Motor neuron (in vitro differentiated cells): ENCODE measurements around the gene TULP1. TPM values are rescaled to one million over a fixed set of nuclear protein-coding genes. Genes with fewer than 3 reads are reported as not detected.
A peak's percentile ranks its signal among the peaks of the same experiment; 100 is the strongest.
"Not testable (repeated sequence)": the region's sequence is repeated elsewhere in the genome, so short reads cannot be mapped to it uniquely, and the experiment has no call there.

Source experiments
- ATAC-seq, 8 experiments: fragments of 200-7000 bp; cut with Tn5 transposase; replicated peaks in 6 of 8; 2 replicates each; pipeline ENCODE4 v1.8.0; 2021; ENCODE audit warnings: mild to moderate bottlenecking in 8 of 8, moderate library complexity in 8 of 8
- H3K27ac ChIP-seq, 2 donors: fragments of 250-450 bp; sonication (Bioruptor Pico); 2 replicates each; pipeline ENCODE4 v1.9.0; 2021; ENCODE audit warnings: antibody characterized with exemption in 2 of 2, mild to moderate bottlenecking in 2 of 2, moderate library complexity in 1 of 2
- H3K4me1 ChIP-seq, 2 donors: fragments of 250-450 bp; sonication (Bioruptor Pico); replicated peaks in 1 of 2; 2 replicates each; pipeline ENCODE4 v1.6.1; 2021; ENCODE audit warnings: antibody characterized with exemption in 2 of 2, mild to moderate bottlenecking in 2 of 2, moderate library complexity in 1 of 2
- H3K4me3 ChIP-seq, 5 donors: fragments of 250-450 bp; sonication (Bioruptor Pico); 2 replicates each; pipeline ENCODE4 v1.9.0; 2021; ENCODE audit warnings: antibody characterized with exemption in 5 of 5, mild to moderate bottlenecking in 5 of 5, moderate library complexity in 4 of 5
- WGBS, 10 experiments: fragments of 450-650 bp; shearing (Covaris generic); methylation state at CpG; one replicate each; pipeline ENCODE4 v1.0.0; 2022; 5-methylcytosine and 5-hydroxymethylcytosine counted together
- in situ Hi-C, 9 experiments: fragments of 400-800 bp; cut with MboI; loops; one replicate each; pipeline ENCODE4 v1.15.0; 2021; ENCODE audit warnings: low sequenced_read_pairs in 9 of 9, low pct_unique_long_range_greater_than_20kb in 2 of 9; ENCODE audit not compliant: unreplicated experiment in 9 of 9
- total RNA-seq, 8 experiments: library from RNA; unstranded; fragments of 300-600 nt; gene quantifications; 2 replicates each; pipeline versions ENCODE4 v1.2.3 to v1.2.4, GENCODE V29; 2022

The TULP1 gene
- total RNA-seq, 8 experiments from 2014 or later = 0.20 to 1.2 (median 0.38) TPM; not detected in 2

DNA sequence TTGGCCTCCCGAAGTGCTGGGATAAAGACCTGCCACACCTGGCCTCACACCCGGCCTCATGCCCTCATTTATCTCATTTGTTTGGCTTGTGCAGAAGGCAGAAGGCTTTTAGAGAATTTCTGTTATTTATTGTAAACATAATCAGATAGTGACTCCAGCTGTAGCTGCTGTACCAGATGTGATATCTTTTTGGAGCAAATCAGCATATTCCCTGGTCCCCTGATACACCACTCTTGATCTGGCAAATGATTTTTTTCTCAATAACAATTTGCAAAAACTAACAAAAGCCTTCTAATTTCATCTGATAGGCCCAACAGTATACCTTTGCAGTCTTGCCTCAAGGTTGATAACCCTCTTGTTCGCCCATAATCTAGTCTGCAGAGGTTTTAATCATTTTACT is 26.5 kb upstream of the TULP1 start:
- no peak for ATAC-seq
- no peak overlapping the region for H3K4me3 ChIP-seq
- 18 to 100% (median 66%) methylated on average over 1 to 3 of the region's 3 CpGs; no CpG with 5 or more reads in 3 of the 10 experiments for WGBS, 10 experiments
- peaks cover 0 to 3% of the 10 kb centered on the region in 2 donors for H3K4me1 ChIP-seq
- in situ Hi-C loops = no loop called here
- H3K27ac ChIP-seq = no peak overlapping the region

DNA sequence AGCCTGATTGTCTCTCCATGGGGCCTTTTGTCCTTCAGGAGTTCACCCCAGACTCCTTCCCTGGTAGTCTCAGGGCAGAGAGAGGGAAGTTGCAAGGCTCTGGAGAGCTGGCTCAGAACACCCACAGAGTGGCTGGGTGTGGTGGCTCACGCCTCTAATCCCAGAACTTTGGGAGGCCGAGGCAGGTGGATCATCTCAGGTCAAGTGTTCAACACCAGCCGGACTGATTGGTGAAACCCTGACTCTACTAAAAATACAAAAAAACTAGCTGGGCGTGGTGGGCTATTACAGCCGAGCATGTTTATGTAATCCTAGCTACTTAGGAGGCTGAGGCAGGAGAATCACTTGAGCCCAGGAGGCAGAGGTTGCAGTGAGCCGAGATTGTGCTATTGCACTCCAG is 23.2 kb upstream of the TULP1 start:
- H3K4me3 ChIP-seq, H3K4me1 ChIP-seq, H3K27ac ChIP-seq, in situ Hi-C loops, ATAC-seq: not testable (repeated sequence)
- WGBS, 10 experiments = 45 to 100% (median 86%) methylated on average over 1 to 6 of the region's 6 CpGs; no CpG with 5 or more reads in 3 of the 10 experiments

DNA sequence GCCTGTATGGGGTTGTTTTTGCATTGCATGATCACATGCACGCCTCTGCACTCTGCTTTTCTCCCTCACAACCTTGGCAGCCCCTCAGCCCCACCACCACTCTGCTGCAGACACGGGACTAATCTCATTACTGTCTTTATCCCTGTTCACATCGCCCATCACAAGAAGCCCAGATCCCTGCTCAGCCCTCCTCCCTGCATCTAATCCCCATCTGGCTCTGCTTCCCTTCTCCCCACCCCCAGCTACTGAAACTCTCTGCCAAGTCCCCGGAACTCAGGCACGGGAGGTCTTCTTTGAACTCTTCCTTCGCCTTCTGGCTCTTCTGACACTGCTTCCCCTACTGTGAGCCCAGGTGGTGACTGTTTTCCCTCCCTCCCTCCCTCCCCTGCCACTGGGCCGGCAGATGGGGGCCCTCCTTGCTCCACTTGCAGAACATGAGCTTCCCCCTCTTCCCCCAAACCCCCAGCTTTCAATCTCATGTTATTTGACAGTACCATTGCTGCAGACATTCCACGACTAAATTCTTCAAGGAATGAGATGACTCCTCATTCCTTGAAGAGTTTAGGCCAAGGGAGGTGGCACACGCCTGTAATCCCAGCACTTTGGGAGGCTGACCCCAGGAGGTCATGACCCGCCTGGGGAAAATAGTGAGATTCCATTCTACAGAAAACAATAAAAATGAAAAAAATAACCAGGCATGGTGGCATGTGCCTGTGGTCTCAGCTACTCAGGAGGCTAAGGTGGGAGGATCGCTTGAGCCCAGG is 21.9 kb upstream of the TULP1 start:
- ATAC-seq = peak in 6 of 8 experiments; percentile 46 to 86 (median 63)
- Histone ChIP-seq H3K4me1 (peaks cover 0 to 7% of the 10 kb centered on the region in 2 donors), H3K4me3 (no peak overlapping the region), H3K27ac (no peak overlapping the region)
- in situ Hi-C loops = no loop called here
- 20 to 100% (median 70%) methylated on average over 1 to 5 of the region's 11 CpGs; no CpG with 5 or more reads in 2 of the 10 experiments for WGBS, 10 experiments

DNA sequence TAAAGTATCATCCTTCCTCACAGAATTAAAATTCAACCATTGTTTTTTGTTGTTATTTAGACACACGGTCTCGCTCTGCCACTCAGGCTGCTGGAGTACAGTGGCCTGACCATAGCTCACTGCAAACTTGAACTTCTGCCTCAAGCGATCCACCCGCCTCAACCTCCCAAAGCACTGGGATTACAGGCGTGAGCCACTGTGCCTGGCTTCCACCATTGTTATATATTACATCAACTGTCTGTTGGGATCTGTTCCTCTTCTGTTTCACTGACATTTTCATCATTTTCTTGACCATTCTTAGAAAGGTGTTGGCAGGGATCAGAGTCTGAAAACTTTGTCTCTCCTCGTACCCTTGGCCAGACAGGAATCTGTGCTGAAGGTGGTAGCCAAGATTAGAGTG is 21.3 kb upstream of the TULP1 start:
- WGBS, 10 experiments = 55 to 100% (median 80%) methylated on average over 1 to 6 of the region's 6 CpGs; no CpG with 5 or more reads in 2 of the 10 experiments
- in situ Hi-C loops = no loop called here
- Histone ChIP-seq H3K4me1 (peaks cover 0 to 7% of the 10 kb centered on the region in 2 donors), H3K27ac (no peak overlapping the region), H3K4me3 (no peak overlapping the region)
- ATAC-seq = no peak

DNA sequence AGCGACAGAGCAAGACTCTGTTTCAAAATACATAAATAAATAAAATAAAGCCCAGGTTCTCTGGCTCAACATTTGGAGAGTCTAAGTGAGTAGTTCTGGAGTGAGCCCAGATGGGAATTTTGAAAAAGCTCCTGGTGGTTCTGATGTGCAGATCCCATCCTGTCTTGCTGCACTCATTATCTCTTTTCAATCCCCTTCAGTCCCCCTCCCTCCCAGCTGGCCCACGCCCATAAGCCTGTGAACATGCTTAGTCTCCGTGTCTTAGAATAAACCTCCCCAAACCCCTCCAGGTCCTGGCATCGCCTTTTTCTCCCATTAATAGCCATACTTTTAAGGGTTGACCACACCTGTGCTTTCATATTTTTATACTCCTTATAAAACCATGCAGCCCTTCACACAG is 19.4 kb upstream of the TULP1 start:
- H3K27ac ChIP-seq = no peak overlapping the region
- in situ Hi-C loops = no loop called here
- no peak for ATAC-seq
- WGBS, 10 experiments = 30 to 100% (median 70%) methylated on average over 1 to 4 of the region's 4 CpGs; no CpG with 5 or more reads in 4 of the 10 experiments
- H3K4me1 ChIP-seq = peaks cover 0 to 7% of the 10 kb centered on the region in 2 donors
- no peak overlapping the region for H3K4me3 ChIP-seq

DNA sequence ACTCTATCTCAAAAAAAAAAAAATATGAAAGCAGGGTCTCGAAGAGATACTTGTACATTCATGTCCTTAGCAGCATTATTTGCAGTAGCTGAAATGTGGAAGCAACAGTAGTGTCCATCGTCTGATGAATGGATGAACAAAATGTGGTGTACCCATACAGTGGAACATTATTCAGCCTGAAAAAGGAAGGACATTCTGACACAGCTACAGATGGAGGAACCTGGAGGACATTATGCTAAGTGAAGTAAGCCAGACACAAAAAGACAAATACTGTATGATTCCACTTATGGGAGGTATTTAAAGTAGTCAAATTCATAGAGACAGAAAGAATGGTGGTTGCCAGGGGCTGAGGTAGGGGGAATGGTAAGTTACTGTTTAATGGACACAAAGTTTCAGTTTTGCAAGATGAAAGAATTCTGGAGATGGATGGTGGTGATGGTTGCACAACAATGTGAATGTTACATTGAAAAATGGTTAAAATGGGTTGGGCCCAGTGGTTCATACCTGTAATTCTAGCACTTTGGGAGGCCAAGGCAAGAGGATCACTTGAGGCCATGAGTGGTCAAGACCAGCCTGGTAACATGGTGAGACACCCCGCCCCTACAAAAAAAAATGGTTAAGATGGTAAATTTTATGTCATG is 11.8 kb upstream of the TULP1 start:
- H3K4me1 ChIP-seq = no peaks in the 10 kb centered on the region
- H3K27ac ChIP-seq = no peak overlapping the region
- no peak overlapping the region for H3K4me3 ChIP-seq
- 20 to 100% (median 80%) methylated on average over 1 to 3 of the region's 3 CpGs; no CpG with 5 or more reads in 1 of the 10 experiments for WGBS, 10 experiments
- ATAC-seq = no peak
- in situ Hi-C loops = loop anchor here in 2 of 9 experiments (10.0 kb wide), 1 partner anchor 210 kb away; the partner anchor contains the start of gene ARMC12 (in 2 of the 2)

DNA sequence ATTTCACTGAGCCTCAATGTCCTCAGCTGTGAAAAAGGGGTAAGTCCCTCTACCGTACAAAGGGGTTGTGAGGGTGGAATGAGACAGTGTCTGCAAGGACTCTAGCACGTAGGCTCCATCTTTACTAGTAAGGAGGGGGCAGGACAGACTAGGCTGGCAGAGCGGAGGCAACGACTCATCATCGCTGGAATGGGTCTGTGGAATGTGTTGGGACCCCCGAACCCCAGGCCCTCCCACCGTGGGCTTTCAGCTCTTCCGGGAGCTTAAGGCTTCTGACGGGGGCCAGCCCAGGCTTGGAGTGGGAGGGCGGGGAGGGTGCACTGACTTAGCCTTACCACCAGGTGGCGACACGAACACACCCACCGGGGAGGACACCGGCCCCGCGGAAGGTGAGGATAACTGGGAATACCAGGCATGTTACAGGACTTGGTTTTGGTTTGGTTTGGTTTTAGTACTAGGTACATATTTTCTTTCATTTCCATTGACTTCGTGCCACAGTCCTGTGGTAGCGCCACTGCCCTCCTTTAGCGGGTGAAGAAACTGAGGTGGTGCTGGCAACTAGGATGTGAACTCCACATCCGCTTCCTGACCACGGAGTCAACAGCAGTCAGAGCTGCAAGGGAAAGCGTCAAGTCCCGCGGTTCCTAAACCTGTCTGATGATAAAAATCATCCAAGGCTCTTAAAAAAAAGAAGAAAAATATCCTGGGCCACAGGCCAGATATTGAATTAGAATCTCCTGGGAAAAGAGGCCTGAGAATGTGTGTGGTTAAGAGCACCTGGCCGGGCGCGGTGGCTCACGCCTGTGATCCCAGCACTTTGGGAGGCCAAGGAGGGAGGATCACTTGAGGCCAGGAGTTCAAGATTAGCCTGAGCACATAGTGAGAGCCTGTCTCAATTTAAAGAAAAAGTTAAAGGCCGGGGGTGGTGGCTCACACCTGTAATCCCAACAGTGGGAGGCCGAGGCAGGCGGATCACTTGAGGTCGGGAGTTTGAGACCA is 10.3 kb upstream of the TULP1 start:
- no peak overlapping the region for H3K27ac ChIP-seq
- in situ Hi-C loops = loop anchor here in 2 of 9 experiments (10.0 kb wide), 1 partner anchor 212 kb away; the partner anchor contains the start of gene ARMC12 (in 2 of the 2)
- 32 to 96% (median 61%) methylated on average over 4 to 22 of the region's 32 CpGs; no CpG with 5 or more reads in 2 of the 10 experiments for WGBS, 10 experiments
- H3K4me1 ChIP-seq = no peaks in the 10 kb centered on the region
- ATAC-seq = peak; percentile 75 to 98 (median 84)
- H3K4me3 ChIP-seq = no peak overlapping the region

DNA sequence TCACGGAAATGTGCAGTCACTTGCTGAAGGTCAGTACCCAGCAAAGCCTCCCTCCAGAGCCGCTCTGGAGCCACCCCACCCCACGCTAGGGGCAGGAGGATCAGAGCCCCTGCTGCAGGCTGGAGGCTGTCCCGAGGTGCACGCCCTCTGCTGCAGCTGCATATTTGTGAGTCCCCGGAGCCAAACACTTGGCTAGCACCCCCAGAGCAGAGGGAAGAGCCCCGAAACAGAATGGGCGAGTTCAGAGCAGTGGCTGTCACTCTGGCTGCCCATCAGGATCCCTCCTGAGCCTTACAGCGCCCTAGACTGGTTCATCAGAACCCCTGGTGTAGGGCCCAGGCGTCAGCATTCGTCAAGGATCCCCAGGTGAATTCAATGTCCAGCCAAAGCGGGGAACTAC is 9.5 kb upstream of the TULP1 start:
- ATAC-seq = peak in 1 of 8 experiments; percentile 36
- in situ Hi-C loops = loop anchor here in 2 of 9 experiments (10.0 kb wide), 1 partner anchor 213 kb away; the partner anchor contains the start of gene ARMC12 (in 2 of the 2)
- Histone ChIP-seq H3K27ac (no peak overlapping the region), H3K4me3 (no peak overlapping the region), H3K4me1 (no peaks in the 10 kb centered on the region)
- WGBS, 10 experiments = 20 to 100% (median 83%) methylated on average over 1 to 8 of the region's 12 CpGs; no CpG with 5 or more reads in 5 of the 10 experiments

DNA sequence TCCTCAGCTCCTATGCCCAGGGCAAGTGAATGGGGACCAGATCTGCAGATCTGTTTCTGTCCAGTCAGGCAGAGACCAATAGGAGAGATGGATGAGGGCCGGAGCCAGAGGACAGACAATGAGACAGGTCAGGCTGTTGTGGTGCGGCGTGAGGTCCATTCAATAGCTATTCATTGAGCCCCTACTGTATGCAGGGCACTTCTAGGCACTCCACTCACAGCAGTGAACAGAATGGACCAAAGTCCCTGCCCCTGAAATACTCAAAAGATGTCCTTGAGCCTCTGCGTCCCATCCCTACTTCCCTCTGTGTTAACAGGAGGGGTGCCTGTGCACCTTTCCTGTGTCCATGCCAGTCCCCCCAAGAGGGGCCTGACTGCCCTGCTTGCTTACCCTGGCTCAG is 8.5 kb upstream of the TULP1 start:
- H3K27ac ChIP-seq = no peak overlapping the region
- in situ Hi-C loops = loop anchor here in 2 of 9 experiments (10.0 kb wide), 1 partner anchor 214 kb away; the partner anchor contains the start of gene ARMC12 (in 2 of the 2)
- no peaks in the 10 kb centered on the region for H3K4me1 ChIP-seq
- peak in 3 of 8 experiments; percentile 28 to 42 (median 36) for ATAC-seq
- no peak overlapping the region for H3K4me3 ChIP-seq
- WGBS, 10 experiments = 17 to 89% (median 80%) methylated on average over 1 to 3 of the region's 4 CpGs; no CpG with 5 or more reads in 7 of the 10 experiments

DNA sequence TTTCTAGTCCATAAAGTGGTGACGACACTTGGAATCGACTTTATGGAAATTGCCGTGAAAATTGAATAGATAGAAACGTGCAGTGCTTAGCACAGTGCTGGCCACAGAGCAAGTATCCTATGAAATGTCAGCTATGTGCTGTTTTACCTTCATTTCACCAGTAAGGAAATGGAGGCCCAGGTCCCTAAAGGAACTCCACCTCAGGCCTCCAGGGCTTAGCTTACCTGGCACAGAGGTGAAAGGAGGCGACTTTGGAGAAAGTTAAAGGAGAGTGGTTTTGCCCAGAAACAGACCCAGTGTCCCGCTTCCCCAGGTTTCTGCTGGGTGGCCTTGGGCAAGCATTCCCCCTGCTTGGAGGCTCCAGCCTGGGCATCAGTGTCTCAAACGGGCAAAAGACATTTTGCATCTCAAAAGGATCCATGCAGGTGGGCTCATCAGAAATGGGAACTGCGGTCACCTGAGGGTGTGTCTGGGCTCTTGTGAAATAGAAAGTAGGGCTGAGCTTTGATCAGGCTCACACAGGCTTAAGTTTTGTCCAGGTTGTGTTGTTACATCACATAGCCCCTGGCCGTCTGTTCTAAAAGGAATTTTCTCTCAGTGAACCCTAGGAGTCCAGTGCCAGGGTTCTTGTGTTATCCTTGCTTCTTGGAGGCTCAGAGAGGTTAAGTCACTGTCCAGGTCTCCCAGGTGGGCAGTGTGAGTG is 6.8 kb upstream of the TULP1 start:
- Histone ChIP-seq H3K27ac (no peak overlapping the region), H3K4me1 (no peaks in the 10 kb centered on the region), H3K4me3 (no peak overlapping the region)
- 17 to 100% (median 77%) methylated on average over 1 to 6 of the region's 9 CpGs for WGBS, 10 experiments
- in situ Hi-C loops = loop anchor here in 2 of 9 experiments (10.0 kb wide), 1 partner anchor 215 kb away; the partner anchor contains the start of gene ARMC12 (in 2 of the 2)
- ATAC-seq = no peak

DNA sequence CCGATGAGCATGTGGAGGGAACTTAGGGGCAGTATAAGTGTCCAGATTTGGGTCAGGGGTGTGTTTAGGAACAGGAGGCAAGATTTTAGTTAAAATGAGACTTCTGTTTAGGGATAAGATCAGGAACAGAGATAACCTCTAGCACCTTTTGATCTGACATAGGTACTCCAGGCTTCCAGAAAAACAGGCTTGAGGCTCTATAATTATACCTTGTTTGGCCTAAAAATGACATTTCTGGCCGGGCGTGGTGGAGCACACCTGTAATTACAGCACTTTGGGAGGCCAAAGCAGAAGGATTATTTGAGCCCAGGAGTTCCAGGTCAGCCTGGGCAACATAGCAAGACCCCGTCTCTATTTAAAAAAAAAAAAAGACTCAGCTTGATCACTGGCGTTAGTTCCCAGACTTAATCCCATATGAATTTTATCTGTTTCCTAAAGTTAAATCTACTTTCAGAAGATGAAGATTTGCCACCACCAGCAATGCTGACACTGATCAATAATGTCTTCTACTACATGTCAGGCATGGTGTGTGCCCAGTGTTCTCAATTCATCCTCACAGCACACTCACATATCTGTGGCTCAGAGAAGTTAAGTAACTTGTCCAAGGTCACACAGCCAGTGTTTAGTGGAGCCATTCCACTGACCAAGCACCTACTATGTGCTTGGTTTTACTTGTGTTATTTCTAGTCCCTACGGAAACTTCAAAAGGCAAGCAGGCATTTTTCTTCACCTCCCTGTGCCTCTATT is 6.0 kb upstream of the TULP1 start:
- Histone ChIP-seq H3K27ac (no peak overlapping the region), H3K4me3 (no peak overlapping the region), H3K4me1 (no peaks in the 10 kb centered on the region)
- in situ Hi-C loops = no loop called here
- 83 to 100% (median 96%) methylated on average over 1 to 6 of the region's 6 CpGs; no CpG with 5 or more reads in 1 of the 10 experiments for WGBS, 10 experiments
- no peak for ATAC-seq
